IPS-18c (cell line): ENCODE results near the gene COL6A2.
"Not testable (repeated sequence)": the region's sequence is repeated elsewhere in the genome, so short reads cannot be mapped to it uniquely, and the experiment has no call there.

ENCODE experiments used
- H3K4me3 ChIP-seq: 2 replicates; pipeline ENCODE4 v1.7.0; 2013; ENCODE audit warnings: low read depth, mild to moderate bottlenecking, low read length, moderate library complexity; ENCODE audit not compliant: insufficient read depth
- H3K9me3 ChIP-seq: one replicate; pipeline ENCODE4 v1.6.1; 2013; ENCODE audit warnings: mild to moderate bottlenecking, low read length, moderate library complexity; ENCODE audit not compliant: control insufficient read depth, insufficient read depth

Gene COL6A2

DNA sequence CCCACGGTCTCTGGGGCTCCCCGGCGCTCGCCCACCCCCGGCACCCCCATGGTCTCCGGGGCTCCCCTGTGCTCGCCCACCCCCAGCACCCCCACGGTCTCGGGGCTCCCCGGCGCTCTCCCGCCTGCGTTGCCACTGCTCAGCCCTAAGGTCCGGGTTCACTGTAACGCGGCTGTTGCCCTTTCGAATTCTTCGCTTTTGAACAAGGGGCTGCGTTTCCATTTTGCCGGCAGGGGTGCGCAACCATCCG is 62.7 kb downstream of the COL6A2 start:
- H3K9me3 ChIP-seq: peaks cover 7% of the 10 kb centered on the region
- no peak overlapping the region for H3K4me3 ChIP-seq

GRCh38 chr21:46160907-46161632 is 63.2 kb downstream of the COL6A2 start:
- H3K9me3 ChIP-seq: peaks cover 7% of the 10 kb centered on the region
- H3K4me3 ChIP-seq: no peak overlapping the region; the same call in 1 of the 2 replicates

GRCh38 chr21:46161633-46162592 is 64.0 kb downstream of the COL6A2 start:
- Histone ChIP-seq H3K9me3 (peaks cover 7% of the 10 kb centered on the region), H3K4me3 (no peak overlapping the region)

- H3K4me3 ChIP-seq: no peak overlapping the region
- peaks cover 7% of the 10 kb centered on the region for H3K9me3 ChIP-seq
Measured at GRCh38 chr21:46163380-46163779, 65.5 kb downstream of the COL6A2 start.

DNA sequence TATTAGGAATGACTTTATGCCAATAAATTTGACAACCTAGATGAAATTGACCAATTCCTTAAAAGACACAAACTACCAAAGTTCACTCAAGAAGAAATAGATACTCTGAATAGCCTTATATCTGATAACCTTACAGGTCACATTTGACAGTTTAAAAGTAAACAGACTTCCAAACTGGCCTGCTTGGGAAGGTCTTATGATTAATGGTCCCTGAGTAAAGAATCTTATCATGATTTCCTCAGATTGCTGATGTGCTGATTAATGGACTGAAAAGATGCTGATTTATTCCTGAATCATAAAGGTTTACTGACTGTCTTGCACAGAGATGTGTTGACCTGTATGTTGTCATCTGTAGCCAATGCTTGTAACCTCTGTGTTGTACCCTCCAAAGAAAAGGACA is 67.2 kb downstream of the COL6A2 start:
- peaks cover 7% of the 10 kb centered on the region for H3K9me3 ChIP-seq
- H3K4me3 ChIP-seq: no peak overlapping the region

DNA sequence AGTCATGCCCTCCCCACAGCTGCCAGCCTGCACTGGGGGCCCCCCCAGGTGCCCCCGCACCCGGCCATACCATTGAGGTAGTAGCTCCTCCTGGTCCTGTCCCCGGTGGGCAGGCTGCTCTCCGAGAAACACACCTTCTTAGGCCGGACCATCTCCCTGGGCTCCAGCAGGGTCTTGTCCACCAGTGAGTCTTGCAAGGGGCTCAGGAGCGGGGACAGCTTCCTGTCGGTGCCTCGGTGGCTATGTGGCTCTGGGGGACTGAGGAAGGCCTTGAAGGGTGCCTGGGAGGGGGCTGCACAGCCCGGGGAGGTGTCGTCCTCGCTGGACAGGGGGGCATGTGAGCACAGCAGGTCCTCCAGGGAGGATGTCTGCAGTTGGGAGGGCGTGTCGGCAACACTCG is 70.3 kb downstream of the COL6A2 start:
- no peaks in the 10 kb centered on the region for H3K9me3 ChIP-seq
- no peak overlapping the region for H3K4me3 ChIP-seq

DNA sequence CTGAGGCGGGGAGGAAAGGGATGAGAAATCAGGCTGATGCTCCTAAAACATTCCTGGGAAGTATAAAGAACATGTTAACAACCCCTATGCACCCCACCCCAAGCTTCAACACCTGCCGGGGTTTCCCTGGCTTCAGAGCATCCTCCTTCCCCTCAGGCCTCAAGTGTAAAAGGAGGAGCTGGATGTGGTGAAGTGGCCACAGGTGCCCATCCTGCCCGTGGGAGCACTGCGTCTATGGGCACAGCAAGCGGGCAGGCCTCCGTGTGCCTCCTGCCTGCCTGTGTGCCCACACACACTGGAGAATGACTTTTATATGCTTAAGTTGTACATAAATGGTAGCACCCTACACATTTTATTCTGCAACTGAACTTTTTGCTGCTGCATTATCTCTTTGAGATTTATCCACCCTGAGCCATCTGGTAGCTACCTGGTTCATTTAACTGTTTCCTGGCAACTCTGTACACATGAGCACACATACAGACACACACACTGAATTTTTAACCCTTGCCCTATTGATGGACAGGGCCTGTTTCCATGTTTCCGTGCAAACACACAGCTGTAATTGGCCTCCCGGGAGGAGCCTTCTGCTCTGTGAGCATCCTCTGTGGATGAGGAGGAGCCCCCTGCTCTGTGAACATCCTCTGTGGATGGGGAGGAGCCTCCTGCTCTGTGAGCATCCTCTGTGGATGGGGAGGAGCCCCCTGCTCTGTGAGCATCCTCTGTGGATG is 70.9 kb downstream of the COL6A2 start:
- no peak overlapping the region for H3K4me3 ChIP-seq
- no peaks in the 10 kb centered on the region for H3K9me3 ChIP-seq

- H3K9me3 ChIP-seq, H3K4me3 ChIP-seq: not testable (repeated sequence)
Measured at GRCh38 chr21:46170436-46171193, 72.7 kb downstream of the COL6A2 start.

DNA sequence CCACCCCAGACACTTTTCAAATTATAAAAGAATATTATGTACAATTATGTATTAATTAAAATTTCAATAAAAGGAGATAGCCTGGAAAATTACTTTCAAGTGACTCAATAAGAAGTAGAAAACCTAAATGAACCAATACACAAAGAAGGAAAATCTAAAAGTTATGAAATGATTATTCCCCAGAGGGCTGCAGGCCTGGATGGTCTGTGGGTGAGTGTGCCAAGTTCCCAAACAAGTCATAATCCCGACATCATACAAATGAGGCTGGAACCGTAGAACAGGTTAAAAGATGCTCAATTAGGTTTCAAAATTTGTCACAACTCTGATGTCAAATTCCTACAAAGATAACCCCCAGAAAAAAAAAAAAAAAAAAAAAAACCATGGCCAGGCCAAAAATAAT is 73.7 kb downstream of the COL6A2 start:
- no peaks in the 10 kb centered on the region for H3K9me3 ChIP-seq
- H3K4me3 ChIP-seq: no peak overlapping the region

DNA sequence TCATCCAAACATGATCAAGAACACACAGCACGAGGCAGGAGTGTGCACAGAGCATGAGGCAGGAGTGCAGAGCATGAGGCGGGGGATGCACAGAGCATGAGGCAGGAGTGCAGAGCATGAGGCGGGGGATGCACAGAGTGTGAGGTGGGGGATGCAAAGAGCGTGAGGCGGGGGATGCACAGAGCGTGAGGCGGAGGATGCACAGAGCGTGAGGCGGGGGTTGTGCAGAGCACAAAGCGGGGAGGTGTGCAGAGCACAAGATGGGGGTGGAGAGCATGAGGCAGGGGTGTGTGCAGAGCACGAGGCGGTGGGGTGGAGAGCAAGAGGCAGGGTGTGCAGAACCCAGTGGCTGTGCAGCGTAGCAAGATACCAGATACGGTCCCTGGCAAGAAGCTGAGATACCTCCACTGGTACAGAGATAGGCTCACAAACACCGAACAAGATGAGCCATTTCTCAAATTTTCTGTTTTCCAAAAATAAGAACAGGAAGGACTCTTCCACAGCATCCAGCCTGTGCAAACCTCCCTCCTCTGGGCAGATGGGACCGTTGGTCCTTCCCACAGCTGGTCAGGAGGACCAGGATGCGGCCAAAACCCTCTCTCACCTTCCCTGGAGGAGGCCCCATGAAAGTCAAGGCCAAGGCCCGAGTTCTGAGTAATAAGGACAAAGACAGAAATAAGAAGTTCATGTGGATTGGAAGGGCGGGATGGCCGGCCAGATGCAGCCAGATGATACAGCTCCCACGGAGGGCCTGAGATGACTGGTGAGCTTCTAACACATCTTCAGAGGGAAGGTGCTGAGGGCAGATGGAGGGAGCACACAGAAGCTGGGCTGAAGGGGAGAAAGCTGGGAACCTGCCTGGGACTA is 74.3 kb downstream of the COL6A2 start:
- H3K9me3 ChIP-seq: no peaks in the 10 kb centered on the region

GRCh38 chr21:46172863-46173528 is 75.1 kb downstream of the COL6A2 start:
- Histone ChIP-seq H3K9me3 (no peaks in the 10 kb centered on the region), H3K4me3 (no peak overlapping the region)

More for the DNA sequence above, 74.3 kb downstream of the COL6A2 start:
- no peak overlapping the region for H3K4me3 ChIP-seq

DNA sequence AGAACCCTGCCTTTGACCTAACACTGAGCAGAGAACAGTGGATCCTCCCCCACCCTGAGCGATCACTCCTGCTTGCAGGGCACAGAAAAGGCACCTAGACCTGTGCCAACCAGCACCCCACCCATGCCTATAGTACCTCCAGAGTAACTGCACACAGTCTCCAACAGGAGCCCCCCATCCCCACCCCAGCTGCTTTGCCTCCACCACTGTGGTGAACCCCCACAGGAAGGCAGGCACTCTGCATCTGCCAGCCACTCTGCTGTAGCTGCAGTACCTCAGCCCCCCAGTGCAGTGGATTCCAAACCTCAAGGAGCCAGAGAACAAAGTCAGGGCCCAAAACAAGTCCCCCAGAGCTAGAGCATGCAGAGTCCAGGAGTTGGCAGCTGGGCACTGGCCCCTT is 75.7 kb downstream of the COL6A2 start:
- no peak overlapping the region for H3K4me3 ChIP-seq
- H3K9me3 ChIP-seq: no peaks in the 10 kb centered on the region

- H3K4me3 ChIP-seq, H3K9me3 ChIP-seq: not testable (repeated sequence)
Measured at GRCh38 chr21:46176443-46177129, 78.7 kb downstream of the COL6A2 start.

DNA sequence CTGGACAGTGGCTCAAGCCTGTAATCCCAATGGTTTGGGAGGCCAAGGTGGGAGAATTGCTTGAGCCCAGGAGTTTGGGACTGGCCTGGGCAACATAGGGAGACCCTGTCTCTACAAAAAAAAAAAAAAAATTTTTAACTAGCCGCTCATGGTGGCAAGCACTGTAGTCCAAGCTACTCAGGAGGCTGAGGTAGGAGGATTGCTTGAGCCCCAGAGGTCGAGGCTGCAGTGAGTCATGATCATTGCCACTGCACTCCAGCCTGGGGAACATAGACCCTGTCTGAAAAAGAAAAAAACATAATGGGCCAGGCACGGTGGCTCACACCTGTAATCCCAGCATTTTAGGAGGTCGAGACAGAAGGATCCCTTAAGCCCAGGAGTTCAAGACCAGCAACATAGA is 81.0 kb downstream of the COL6A2 start:
- Histone ChIP-seq H3K4me3 (no peak overlapping the region), H3K9me3 (no peaks in the 10 kb centered on the region)
